Prostate gland (tissue), 2 donors: ENCODE results near the gene ITGA2B. TPM values are rescaled to one million over a fixed set of nuclear protein-coding genes. Genes with fewer than 3 reads are reported as not detected.

ENCODE experiments used
- DNase-seq: peaks from one replicate; pipeline ENCODE4 v3.0.0-alpha.2; 2019; ENCODE audit warnings: low spot score
- H3K27ac ChIP-seq, 2 donors: fragments of 200-600 bp; sonication (generic); 2 replicates each; pipeline ENCODE4 v1.5.1; 2017 to 2019
- H3K27me3 ChIP-seq: fragments of 200-600 bp; sonication (generic); replicated peaks from 2 replicates; pipeline ENCODE4 v1.5.1; 2019; ENCODE audit not compliant: insufficient read depth
- H3K36me3 ChIP-seq, 2 donors: fragments of 200-600 bp; sonication (generic); 1 replicate in 1 of 2; 2 replicates in 1 of 2; pipeline versions ENCODE4 v1.5.1 to v1.8.1; 2017 to 2019
- H3K4me1 ChIP-seq: fragments of 200-600 bp; sonication (generic); replicated peaks from 2 replicates; pipeline ENCODE4 v1.5.1; 2019
- H3K4me3 ChIP-seq, 2 donors: fragments of 200-600 bp; sonication (generic); 2 replicates each; pipeline ENCODE4 v1.5.1; 2017 to 2019
- H3K9me3 ChIP-seq: fragments of 200-600 bp; sonication (generic); 2 replicates; pipeline ENCODE4 v1.5.1; 2017
- POLR2A ChIP-seq: fragments of 450-650 bp; IDR thresholded peaks from one replicate; pipeline ENCODE4 v1.6.1; 2016; ENCODE audit warnings: antibody characterized with exemption, mild to moderate bottlenecking
- POLR2AphosphoS5 ChIP-seq: sonication (generic); formaldehyde crosslinking; IDR thresholded peaks from one replicate; pipeline ENCODE4 v1.6.1; 2017; ENCODE audit warnings: antibody characterized with exemption
- WGBS: methylation state at CpG from one replicate; pipeline ENCODE4 v1.1.5; 2018; 5-methylcytosine and 5-hydroxymethylcytosine counted together
- intact Hi-C: fragments of 100-400 bp; cut with DNase I; formaldehyde crosslinking; loops from one replicate; pipeline ENCODE4 v1.14.2; 2022
- total RNA-seq, 2 donors: library from RNA; depleted of rRNA; stranded (reverse); fragments of >200 nt; gene quantifications; one replicate each; pipeline ENCODE4 v1.1.0, GENCODE V29; 2016
- TF ChIP-seq, protein P1 (sequence below), 4 experiments: fragments of 200-600 bp in 2 of 4; fragments of 450-650 bp in 2 of 4; sonication (generic) in 2 of 4; IDR thresholded peaks; 1 replicate in 3 of 4; 2 replicates in 1 of 4; pipeline ENCODE4 v1.5.1; 2016 to 2019; ENCODE audit warnings: antibody characterized with exemption in 4 of 4, mild to moderate bottlenecking in 2 of 4, moderate library complexity in 2 of 4

Gene ITGA2B
- total RNA-seq, 2 donors from 2014 or later, result 0.27 to 0.68 TPM

DNA sequence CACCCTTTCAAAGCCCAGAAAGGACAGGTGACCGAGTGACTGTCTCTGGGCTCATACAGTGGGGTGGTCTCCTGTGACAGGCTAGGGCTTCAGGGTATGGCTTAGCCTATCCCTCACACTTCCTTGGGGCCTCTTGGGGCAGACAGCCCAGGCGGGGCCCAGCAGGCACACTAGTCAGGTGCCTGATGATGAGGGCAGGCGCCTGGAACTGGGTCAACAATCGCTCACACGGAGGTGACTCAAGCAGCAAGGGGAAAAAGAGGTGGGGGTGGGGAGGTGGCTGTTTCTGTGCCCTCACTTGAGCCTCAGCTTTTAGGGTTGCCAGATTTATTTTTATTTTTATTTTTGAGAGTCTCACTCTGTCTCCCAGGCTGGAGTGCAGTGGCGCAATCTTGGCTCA is 50.7 kb downstream of the ITGA2B start:
- Histone ChIP-seq H3K27ac (no peak overlapping the region), H3K36me3 (no peaks in the 10 kb centered on the region), H3K9me3 (no peaks in the 10 kb centered on the region), H3K4me3 (no peak overlapping the region), H3K4me1 (no peaks in the 10 kb centered on the region), H3K27me3 (no peaks in the 10 kb centered on the region)
- TF ChIP-seq POLR2A (no peak), POLR2AphosphoS5 (no peak)
- TF ChIP-seq, protein P1, sequence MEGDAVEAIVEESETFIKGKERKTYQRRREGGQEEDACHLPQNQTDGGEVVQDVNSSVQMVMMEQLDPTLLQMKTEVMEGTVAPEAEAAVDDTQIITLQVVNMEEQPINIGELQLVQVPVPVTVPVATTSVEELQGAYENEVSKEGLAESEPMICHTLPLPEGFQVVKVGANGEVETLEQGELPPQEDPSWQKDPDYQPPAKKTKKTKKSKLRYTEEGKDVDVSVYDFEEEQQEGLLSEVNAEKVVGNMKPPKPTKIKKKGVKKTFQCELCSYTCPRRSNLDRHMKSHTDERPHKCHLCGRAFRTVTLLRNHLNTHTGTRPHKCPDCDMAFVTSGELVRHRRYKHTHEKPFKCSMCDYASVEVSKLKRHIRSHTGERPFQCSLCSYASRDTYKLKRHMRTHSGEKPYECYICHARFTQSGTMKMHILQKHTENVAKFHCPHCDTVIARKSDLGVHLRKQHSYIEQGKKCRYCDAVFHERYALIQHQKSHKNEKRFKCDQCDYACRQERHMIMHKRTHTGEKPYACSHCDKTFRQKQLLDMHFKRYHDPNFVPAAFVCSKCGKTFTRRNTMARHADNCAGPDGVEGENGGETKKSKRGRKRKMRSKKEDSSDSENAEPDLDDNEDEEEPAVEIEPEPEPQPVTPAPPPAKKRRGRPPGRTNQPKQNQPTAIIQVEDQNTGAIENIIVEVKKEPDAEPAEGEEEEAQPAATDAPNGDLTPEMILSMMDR (IDR thresholded peaks at IDR 0.05), result no peak
- intact Hi-C loops, result no loop called here
- no peak for DNase-seq
- 53% methylated on average over 6 of the region's 6 CpGs for WGBS

GRCh38 chr17:44335968-44336367 is 53.5 kb downstream of the ITGA2B start:
- TF ChIP-seq POLR2AphosphoS5, result no peak
- TF ChIP-seq, protein P1 (IDR thresholded peaks at IDR 0.05), result no peak
- no peak for TF ChIP-seq POLR2A
- Histone ChIP-seq H3K27me3 (no peaks in the 10 kb centered on the region), H3K27ac (no peak overlapping the region), H3K9me3 (no peaks in the 10 kb centered on the region), H3K4me3 (no peak overlapping the region), H3K4me1 (no peaks in the 10 kb centered on the region), H3K36me3 (no peaks in the 10 kb centered on the region)
- WGBS, result 53% methylated on average over 5 of the region's 5 CpGs
- intact Hi-C loops, result no loop called here
- no peak for DNase-seq

- Histone ChIP-seq H3K9me3 (no peaks in the 10 kb centered on the region), H3K36me3 (no peaks in the 10 kb centered on the region), H3K27ac (no peak overlapping the region), H3K4me3 (no peak overlapping the region), H3K27me3 (no peaks in the 10 kb centered on the region), H3K4me1 (no peaks in the 10 kb centered on the region)
- DNase-seq, result no peak
- 80% methylated on average over 3 of the region's 3 CpGs for WGBS
- intact Hi-C loops, result no loop called here
- TF ChIP-seq POLR2A (no peak), POLR2AphosphoS5 (no peak)
- TF ChIP-seq, protein P1 (IDR thresholded peaks at IDR 0.05), result no peak
These were observed 53.9 kb downstream of the ITGA2B start for GRCh38 chr17:44335564-44335963.

DNA sequence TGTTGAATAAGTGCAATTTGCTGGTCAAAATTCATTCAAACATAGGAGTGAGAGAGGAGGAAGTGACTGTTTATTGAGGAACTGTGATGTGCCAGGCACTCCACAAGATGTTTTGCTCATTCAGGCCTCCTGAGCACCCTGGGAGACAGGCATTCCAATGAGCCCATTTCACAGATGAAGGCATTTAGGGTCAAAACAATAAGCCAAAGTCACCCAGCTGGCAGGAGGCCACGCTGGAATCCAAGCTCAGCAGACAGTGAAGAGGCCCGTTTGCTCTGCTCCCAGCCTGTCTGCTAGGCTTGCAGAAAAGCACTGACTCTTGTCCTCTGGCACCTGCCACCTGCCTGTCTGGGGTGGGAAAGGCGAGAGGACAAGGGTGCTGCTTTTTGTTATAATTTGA is 54.7 kb downstream of the ITGA2B start:
- intact Hi-C loops, result no loop called here
- H3K4me3 ChIP-seq, result no peak overlapping the region
- no peaks in the 10 kb centered on the region for H3K27me3 ChIP-seq
- no peaks in the 10 kb centered on the region for H3K9me3 ChIP-seq
- TF ChIP-seq, protein P1 (IDR thresholded peaks at IDR 0.05), result no peak
- TF ChIP-seq POLR2AphosphoS5, result no peak
- no peak for TF ChIP-seq POLR2A
- H3K4me1 ChIP-seq, result no peaks in the 10 kb centered on the region
- no peak for DNase-seq
- H3K36me3 ChIP-seq, result no peaks in the 10 kb centered on the region
- 54% methylated on average over 3 of the region's 3 CpGs for WGBS
- no peak overlapping the region for H3K27ac ChIP-seq

GRCh38 chr17:44334315-44334714 is 55.1 kb downstream of the ITGA2B start:
- intact Hi-C loops, result no loop called here
- WGBS, result 42% methylated on average over 2 of the region's 2 CpGs
- H3K4me1 ChIP-seq, result no peaks in the 10 kb centered on the region
- H3K9me3 ChIP-seq, result no peaks in the 10 kb centered on the region
- no peaks in the 10 kb centered on the region for H3K36me3 ChIP-seq
- H3K27ac ChIP-seq, result no peak overlapping the region
- H3K4me3 ChIP-seq, result no peak overlapping the region
- TF ChIP-seq POLR2A (no peak), POLR2AphosphoS5 (no peak)
- TF ChIP-seq, protein P1 (IDR thresholded peaks at IDR 0.05), result no peak
- no peak for DNase-seq
- H3K27me3 ChIP-seq, result no peaks in the 10 kb centered on the region
